HCT116 (cell line): ENCODE measurements around the gene C1S. TPM values are rescaled to one million over a fixed set of nuclear protein-coding genes. Genes with fewer than 3 reads are reported as not detected.
A peak's percentile ranks its signal among the peaks of the same experiment; 100 is the strongest.
"Not testable (repeated sequence)": the region's sequence is repeated elsewhere in the genome, so short reads cannot be mapped to it uniquely, and the experiment has no call there.

ENCODE experiments used
- ATAC-seq: fragments of 200-7000 bp; cut with Tn5 transposase; 2 replicates; pipeline ENCODE4 v1.9.1; 2020; ENCODE audit warnings: mild to moderate bottlenecking, moderate library complexity
- BruUV-seq: library from RNA; stranded (reverse); fragments of 400-500 nt; replicated peaks from 2 replicates; lab custom pipeline; 2021; lab: Mats Ljungman, UMichigan
- CTCF ChIA-PET: fragments of 300-600 bp; sonication (Branson Sonifier 250); formaldehyde crosslinking; loops from one replicate; lab custom pipeline; 2021; ENCODE audit warnings: antibody characterized with exemption; lab: Charles Lee
- POLR2A ChIA-PET: fragments of 300-600, 350-600 bp; sonication (Branson Sonifier 250); formaldehyde crosslinking; loops from one replicate; lab custom pipeline; 2021; ENCODE audit warnings: antibody characterized with exemption; lab: Charles Lee
- RAD21 ChIA-PET, 2 experiments: fragments of 300-600 bp; sonication (Branson Sonifier 250); formaldehyde crosslinking; loops; one replicate each; lab custom pipeline; 2023; ENCODE audit warnings: low total read pairs in 2 of 2; ENCODE audit not compliant: uncharacterized antibody in 2 of 2, unreplicated experiment in 2 of 2, low non-redundant PET in 1 of 2; lab: Charles Lee
- DNase-seq: peaks from one replicate; pipeline ENCODE4 v3.0.0-alpha.2; 2010; ENCODE audit warnings: low read depth, low spot score
- H2AFZ ChIP-seq: fragments of 200-600 bp; shearing (Covaris generic), sonication (generic); 2 replicates; pipeline ENCODE4 v1.6.1; 2017; ENCODE audit warnings: low read depth, mixed run types, mixed read lengths, antibody characterized with exemption, low read length; ENCODE audit not compliant: poor library complexity, severe bottlenecking
- H3K27ac ChIP-seq: 2 replicates; pipeline ENCODE4 v1.5.1; 2012; ENCODE audit warnings: low read depth, low read length
- H3K27me3 ChIP-seq: fragments of 200-600 bp; sonication (generic); 2 replicates; pipeline ENCODE4 v1.6.1; 2016; ENCODE audit warnings: mixed run types, low read length, mixed read lengths; ENCODE audit not compliant: insufficient read depth
- H3K36me3 ChIP-seq, 2 experiments: fragments of 200-500 bp in 1 of 2; fragments of 200-600 bp in 1 of 2; sonication (Bioruptor generic) in 1 of 2; sonication (generic) in 1 of 2; 2 replicates each; pipeline versions ENCODE4 v1.5.1 to v1.6.1; 2014 to 2016; ENCODE audit warnings: low read length in 2 of 2, inconsistent platforms in 1 of 2, mixed read lengths in 1 of 2, mixed run types in 1 of 2; ENCODE audit not compliant: insufficient read depth in 2 of 2, control insufficient read depth in 1 of 2
- H3K4me1 ChIP-seq, 2 experiments: fragments of 200-600 bp in 1 of 2; sonication (generic) in 1 of 2; 2 replicates each; pipeline versions ENCODE4 v1.5.1 to v1.6.1; 2012 to 2017; ENCODE audit warnings: low read length in 2 of 2, inconsistent platforms in 1 of 2, mild to moderate bottlenecking in 1 of 2, mixed read lengths in 1 of 2, mixed run types in 1 of 2, moderate library complexity in 1 of 2; ENCODE audit not compliant: insufficient read depth in 2 of 2, control insufficient read depth in 1 of 2
- H3K4me2 ChIP-seq: fragments of 200-600 bp; sonication (generic); 2 replicates; pipeline ENCODE4 v1.6.1; 2017; ENCODE audit warnings: mixed run types, low read length, mixed read lengths
- H3K4me3 ChIP-seq, 2 experiments: fragments of 200-600 bp in 1 of 2; sonication (generic) in 1 of 2; replicated peaks in 1 of 2; 2 replicates each; pipeline ENCODE4 v1.5.1; 2011 to 2016; ENCODE audit warnings: low read length in 2 of 2, control low read depth in 1 of 2, low read depth in 1 of 2, mild to moderate bottlenecking in 1 of 2, mixed read lengths in 1 of 2, mixed run types in 1 of 2
- H3K79me2 ChIP-seq: fragments of 200-600 bp; sonication (generic); 2 replicates; pipeline ENCODE4 v1.6.1; 2017; ENCODE audit warnings: mild to moderate bottlenecking, mixed run types, low read length, moderate library complexity, mixed read lengths; ENCODE audit not compliant: insufficient read depth
- H3K9ac ChIP-seq: fragments of 200-600 bp; sonication (generic); 2 replicates; pipeline ENCODE4 v1.6.1; 2016; ENCODE audit warnings: low read length, mixed read lengths
- H3K9me2 ChIP-seq: fragments of 200-600 bp; sonication (generic), shearing (Covaris generic); 2 replicates; pipeline ENCODE4 v1.6.1; 2017; ENCODE audit warnings: mixed run types, mild to moderate bottlenecking, moderate library complexity; ENCODE audit not compliant: insufficient read depth
- H3K9me3 ChIP-seq, 2 experiments: fragments of 200-500 bp in 1 of 2; fragments of 200-600 bp in 1 of 2; sonication (Bioruptor generic) in 1 of 2; sonication (generic) in 1 of 2; 2 replicates each; pipeline ENCODE4 v1.6.1; 2014 to 2017; ENCODE audit warnings: low read length in 2 of 2, mixed read lengths in 2 of 2, inconsistent platforms in 1 of 2, low read depth in 1 of 2, mild to moderate bottlenecking in 1 of 2, mixed run types in 1 of 2, moderate library complexity in 1 of 2; ENCODE audit not compliant: control insufficient read depth in 1 of 2, insufficient read depth in 1 of 2
- H4K20me1 ChIP-seq: fragments of 200-600 bp; sonication (generic), shearing (Covaris generic); 2 replicates; pipeline ENCODE4 v1.6.1; 2017; ENCODE audit warnings: mixed run types, mild to moderate bottlenecking, moderate library complexity; ENCODE audit not compliant: insufficient read depth
- SIN3A ChIP-seq: IDR thresholded peaks from 2 replicates; pipeline ENCODE4 v1.6.1; 2012; ENCODE audit warnings: low read depth
- SP1 ChIP-seq: IDR thresholded peaks from 2 replicates; pipeline ENCODE4 v1.6.1; 2012; ENCODE audit warnings: low read depth
- intact Hi-C: fragments of 100-400 bp; cut with micrococcal nuclease; formaldehyde crosslinking; loops from 2 replicates; pipeline ENCODE4 v1.10.0; 2022
- total RNA-seq: library from RNA; stranded (reverse); gene quantifications from one replicate; pipeline ENCODE4 v1.2.1, GENCODE V29; 2021; ENCODE audit not compliant: unreplicated experiment
- TF ChIP-seq, protein P1 (sequence below): IDR thresholded peaks from 2 replicates; pipeline ENCODE4 v1.6.1; 2012; ENCODE audit warnings: low read depth
- TF ChIP-seq, protein P2 (sequence below): IDR thresholded peaks from 2 replicates; pipeline ENCODE4 v1.6.1; 2012

Gene C1S
- total RNA-seq, 1 experiment from 2014 or later: 2.4 TPM

DNA sequence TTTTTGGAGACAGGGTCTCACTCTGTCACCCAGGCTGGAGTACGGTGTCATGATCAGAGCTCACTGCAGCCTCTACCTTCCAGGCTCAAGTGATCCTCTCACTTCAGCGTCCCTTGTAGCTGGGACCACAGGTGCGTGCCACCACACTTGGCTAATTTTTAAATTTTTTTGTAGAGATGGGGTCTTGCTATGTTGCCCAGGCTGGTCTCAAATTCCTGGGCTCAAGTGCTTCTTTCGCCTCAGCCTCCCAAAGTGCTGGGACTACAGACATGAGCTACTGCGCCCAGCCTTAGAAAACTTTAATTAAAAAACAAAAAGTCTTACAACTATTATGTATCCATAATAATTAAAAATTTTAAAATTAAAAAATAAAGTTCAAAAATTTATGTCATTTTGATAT is 46.7 kb downstream of the C1S start:
- CTCF ChIA-PET: interaction anchor here (0.7 to 4.2 kb wide), 6 partner anchors 15 to 238 kb away, joined by 3 to 34 read pairs (median 8); partner anchors contain the start of genes C12orf57, C1R, RNU7-1 and SPSB2
- H3K9me2 ChIP-seq, ATAC-seq, H3K27me3 ChIP-seq, BruUV-seq, H3K9ac ChIP-seq, DNase-seq, H4K20me1 ChIP-seq, H3K36me3 ChIP-seq, H3K4me2 ChIP-seq, RAD21 ChIA-PET, H2AFZ ChIP-seq, H3K27ac ChIP-seq, intact Hi-C loops: not testable (repeated sequence)
- H3K4me3 ChIP-seq: peak overlapping the region in 1 of 2 experiments; percentile 85; a peak in 2 of 4 replicates
- peaks cover 9 to 11% of the 10 kb centered on the region in 2 experiments; a peak in 1 of 4 replicates for H3K9me3 ChIP-seq
- H3K79me2 ChIP-seq: peaks cover 25% of the 10 kb centered on the region
- H3K4me1 ChIP-seq: peaks cover 4 to 16% of the 10 kb centered on the region in 2 experiments; a peak in 3 of 4 replicates
- POLR2A ChIA-PET: interaction anchor here (1.0 to 3.8 kb wide), 4 partner anchors 30 to 162 kb away, joined by 3 to 77 read pairs (median 8); partner anchors contain the start of genes C12orf57 and RNU7-1

DNA sequence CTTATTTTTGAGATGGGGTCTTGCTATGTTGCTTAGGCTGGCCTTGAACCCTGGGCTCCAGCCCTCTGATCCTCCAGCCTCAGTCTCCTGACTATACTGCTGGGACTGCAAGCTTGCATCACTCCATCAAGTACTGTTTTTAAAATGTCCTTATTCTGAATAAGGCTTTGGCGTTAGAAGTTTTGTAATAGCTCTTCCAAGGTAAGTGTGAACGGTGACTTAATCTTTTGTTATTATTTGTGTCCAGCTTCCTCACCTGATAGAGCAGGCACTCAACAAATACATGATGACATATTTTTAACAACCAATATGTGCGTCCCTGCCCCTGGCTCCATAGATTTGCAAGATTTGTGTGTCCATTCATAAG is 47.1 kb downstream of the C1S start:
- Histone ChIP-seq H2AFZ (no peak overlapping the region), H3K9me2 (no peaks in the 10 kb centered on the region), H4K20me1 (no peaks in the 10 kb centered on the region), H3K4me1 (peaks cover 4 to 16% of the 10 kb centered on the region in 2 experiments; a peak in 3 of 4 replicates), H3K27me3 (no peaks in the 10 kb centered on the region), H3K4me2 (peak overlapping the region; percentile 96), H3K27ac (peak overlapping the region; percentile 88), H3K4me3 (peak overlapping the region; percentile 85 to 86), H3K9me3 (peaks cover 9 to 11% of the 10 kb centered on the region in 2 experiments; a peak in 1 of 4 replicates), H3K9ac (peak overlapping the region; percentile 87), H3K36me3 (peaks cover 0 to 4% of the 10 kb centered on the region in 2 experiments; a peak in 1 of 4 replicates), H3K79me2 (peaks cover 25% of the 10 kb centered on the region)
- RAD21 ChIA-PET: no interaction called here
- no peak for DNase-seq
- POLR2A ChIA-PET: interaction anchor here (1.0 to 3.8 kb wide), 8 partner anchors 14 to 182 kb away, joined by 3 to 77 read pairs (median 4); partner anchors contain the start of genes C12orf57, PEX5 and RNU7-1
- intact Hi-C loops: loop anchor here (1.0 to 2.0 kb wide), 3 partner anchors 89 to 234 kb away; partner anchors contain the start of genes EMG1, LPCAT3, PHB2 and SPSB2
- ATAC-seq: no peak
- TF ChIP-seq, protein P1, sequence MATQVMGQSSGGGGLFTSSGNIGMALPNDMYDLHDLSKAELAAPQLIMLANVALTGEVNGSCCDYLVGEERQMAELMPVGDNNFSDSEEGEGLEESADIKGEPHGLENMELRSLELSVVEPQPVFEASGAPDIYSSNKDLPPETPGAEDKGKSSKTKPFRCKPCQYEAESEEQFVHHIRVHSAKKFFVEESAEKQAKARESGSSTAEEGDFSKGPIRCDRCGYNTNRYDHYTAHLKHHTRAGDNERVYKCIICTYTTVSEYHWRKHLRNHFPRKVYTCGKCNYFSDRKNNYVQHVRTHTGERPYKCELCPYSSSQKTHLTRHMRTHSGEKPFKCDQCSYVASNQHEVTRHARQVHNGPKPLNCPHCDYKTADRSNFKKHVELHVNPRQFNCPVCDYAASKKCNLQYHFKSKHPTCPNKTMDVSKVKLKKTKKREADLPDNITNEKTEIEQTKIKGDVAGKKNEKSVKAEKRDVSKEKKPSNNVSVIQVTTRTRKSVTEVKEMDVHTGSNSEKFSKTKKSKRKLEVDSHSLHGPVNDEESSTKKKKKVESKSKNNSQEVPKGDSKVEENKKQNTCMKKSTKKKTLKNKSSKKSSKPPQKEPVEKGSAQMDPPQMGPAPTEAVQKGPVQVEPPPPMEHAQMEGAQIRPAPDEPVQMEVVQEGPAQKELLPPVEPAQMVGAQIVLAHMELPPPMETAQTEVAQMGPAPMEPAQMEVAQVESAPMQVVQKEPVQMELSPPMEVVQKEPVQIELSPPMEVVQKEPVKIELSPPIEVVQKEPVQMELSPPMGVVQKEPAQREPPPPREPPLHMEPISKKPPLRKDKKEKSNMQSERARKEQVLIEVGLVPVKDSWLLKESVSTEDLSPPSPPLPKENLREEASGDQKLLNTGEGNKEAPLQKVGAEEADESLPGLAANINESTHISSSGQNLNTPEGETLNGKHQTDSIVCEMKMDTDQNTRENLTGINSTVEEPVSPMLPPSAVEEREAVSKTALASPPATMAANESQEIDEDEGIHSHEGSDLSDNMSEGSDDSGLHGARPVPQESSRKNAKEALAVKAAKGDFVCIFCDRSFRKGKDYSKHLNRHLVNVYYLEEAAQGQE: no peak
- TF ChIP-seq, protein P2, sequence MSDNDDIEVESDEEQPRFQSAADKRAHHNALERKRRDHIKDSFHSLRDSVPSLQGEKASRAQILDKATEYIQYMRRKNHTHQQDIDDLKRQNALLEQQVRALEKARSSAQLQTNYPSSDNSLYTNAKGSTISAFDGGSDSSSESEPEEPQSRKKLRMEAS: no peak
- TF ChIP-seq SP1 (no peak), SIN3A (no peak)
- BruUV-seq: no TSS peak
- CTCF ChIA-PET: interaction anchor here (0.7 to 4.2 kb wide), 7 partner anchors 15 to 238 kb away, joined by 3 to 34 read pairs (median 3); partner anchors contain the start of genes C12orf57, C1R, RNU7-1 and SPSB2
